Colon (tissue), 2 donors: ENCODE results near the gene HAND2.

Experiments used
- FAIRE-seq: peaks from 2 replicates; lab custom pipeline; 2012; peaks lifted over from hg19 to GRCh38; lab: Jason Lieb, UNC
- donor health status: control.
- donor health status: control.

The HAND2 gene

DNA sequence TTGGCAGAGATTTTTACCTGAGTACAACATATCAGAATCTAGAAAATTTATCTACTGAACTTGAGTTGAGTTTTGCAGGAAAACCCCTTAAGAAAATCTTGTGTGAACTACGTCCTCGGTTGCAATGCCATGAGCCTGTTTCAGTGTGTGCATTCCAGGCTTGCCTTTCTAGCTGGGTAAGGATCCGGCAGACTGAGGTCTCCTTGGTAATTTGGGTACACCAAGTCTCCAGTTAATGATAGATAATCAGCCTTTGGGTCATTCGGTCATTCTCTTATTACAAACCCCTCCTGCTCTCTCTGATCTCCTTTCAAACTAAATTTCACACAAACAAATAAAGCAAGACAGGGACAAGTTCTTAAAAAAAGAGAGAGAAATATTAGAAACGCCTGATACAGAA is 5.9 kb upstream of the HAND2 start:
- no peak for FAIRE-seq

DNA sequence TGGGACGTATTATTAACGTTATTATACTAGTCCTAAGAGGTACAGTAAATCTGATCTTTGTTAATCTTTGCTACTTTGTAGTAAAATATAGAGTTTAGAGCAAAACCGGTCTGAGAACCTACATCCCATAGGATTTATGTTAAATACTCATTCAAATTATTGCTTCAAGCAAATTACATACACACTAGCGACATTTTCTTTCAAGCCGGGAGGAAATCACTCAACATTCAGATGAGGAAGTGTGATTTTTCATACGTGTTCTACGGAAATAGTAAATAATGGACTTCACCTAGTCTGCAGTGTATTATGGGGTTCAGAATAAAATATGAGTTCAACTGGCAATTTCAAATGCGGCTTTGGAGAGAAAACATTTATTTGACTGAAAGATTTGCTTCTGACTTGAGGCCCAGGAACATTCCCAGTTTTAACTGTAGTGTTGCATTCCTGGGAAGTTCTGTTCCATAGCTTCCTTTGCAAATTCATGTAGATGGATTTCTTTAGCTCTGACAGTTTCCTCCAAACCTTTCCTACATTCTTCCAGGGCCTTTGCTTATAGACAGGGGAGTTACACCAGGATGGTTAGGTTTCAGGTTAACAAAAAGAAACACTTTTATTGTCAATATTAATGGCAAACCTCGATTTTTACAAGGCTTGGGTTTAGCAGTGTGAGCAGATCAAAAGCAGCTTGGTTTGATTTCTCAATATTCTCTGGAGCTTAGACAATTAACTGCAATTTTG is 5.3 kb upstream of the HAND2 start:
- no peak for FAIRE-seq

DNA sequence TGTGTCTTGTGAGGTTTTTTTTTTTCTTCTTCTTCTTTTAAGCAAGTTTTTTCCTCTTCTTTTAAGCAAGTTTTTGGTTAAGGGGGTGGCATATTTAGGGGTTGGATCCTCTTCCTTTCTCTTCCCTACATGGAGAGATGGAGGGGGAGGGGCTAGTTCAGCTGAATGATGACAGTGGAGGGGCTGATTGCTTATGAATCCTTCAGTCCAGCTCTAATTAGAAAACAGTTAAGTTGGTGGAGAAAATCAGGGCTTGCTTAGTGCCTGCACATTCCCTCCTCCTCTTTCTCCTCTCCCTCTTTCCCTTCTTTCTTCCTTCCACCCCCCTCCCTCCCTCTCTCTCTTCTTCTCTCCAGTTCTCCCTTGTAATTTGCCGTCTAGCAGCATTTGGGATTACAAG is 4.4 kb upstream of the HAND2 start:
- no peak for FAIRE-seq

DNA sequence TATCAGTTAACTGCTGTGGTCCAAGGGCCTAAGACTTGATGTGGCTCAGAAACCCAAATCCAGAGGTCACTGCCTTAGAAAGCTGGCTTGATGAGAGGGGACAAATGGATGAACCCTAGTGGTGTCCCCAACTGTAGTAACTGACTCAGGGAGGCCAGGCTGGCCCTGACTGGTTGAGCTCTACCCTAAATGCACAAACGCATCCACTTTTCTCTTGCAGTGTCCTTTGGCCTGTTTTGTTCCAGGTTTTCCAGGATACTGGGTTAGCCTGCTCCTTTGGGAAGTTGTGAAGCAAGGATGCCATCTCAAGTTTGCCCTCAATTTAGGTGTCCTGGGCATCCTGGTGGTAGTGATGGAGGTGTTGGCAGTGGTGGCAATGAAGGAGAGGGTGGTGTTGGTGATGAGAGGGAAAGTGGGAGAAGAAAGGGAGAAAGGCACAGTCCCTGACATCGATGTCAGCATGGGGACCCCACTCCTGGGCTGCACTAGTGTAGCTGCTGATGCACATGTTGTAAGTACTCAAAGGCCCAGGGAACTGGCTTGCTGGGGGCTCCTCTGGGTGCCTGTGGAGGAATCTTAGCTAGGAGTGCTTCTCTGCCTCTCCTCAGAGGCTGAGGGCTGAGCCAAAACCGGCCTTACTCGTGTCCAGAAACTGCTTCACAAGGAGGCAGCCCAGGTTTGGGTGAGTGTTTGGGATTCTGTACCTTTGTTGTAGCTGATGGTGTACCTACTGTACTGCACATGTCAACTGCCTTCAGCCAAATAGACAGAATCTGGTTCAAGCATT is 2.9 kb upstream of the HAND2 start:
- FAIRE-seq = no peak

DNA sequence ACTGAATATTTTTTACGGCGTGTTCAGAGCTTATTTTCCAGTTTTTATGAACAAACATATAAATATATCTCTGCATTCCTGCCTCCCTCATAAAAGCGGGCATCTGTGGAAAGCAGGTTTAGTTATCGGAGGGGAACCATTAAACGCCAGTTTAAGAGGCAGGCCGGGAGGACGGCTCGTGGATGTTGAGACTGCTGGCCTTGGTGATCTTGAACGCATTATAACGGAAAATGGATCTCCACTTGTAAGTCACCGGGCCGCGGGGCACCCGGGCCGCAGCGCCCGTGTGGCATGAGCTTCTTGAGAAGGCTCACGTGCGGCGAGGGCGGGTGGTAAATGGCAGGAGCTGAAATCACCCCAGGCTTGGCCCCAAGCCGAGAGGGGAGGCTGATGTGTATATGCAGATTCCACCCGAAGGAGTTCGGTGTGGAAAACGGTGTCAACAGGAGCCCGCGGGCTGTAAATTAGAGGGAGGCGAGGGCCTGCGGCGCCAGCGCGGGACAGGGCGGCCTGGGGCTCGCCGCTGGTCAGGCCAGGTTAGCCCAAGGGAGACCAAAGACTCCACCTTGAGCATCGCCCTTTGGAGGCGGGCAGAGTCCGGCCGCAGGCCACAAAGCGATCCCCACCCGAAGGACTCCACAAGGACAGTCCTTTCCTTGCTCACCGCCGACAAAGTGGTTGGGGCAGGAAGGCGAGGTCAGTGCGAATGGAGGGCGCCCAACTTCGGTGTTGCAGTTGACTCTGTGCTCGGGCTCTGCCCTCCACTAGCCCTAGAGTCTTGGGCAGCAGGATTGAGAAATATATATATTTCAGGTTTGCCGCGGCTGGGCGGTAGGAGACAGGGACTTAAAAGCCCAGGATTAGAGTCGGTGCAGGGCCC is 1.3 kb upstream of the HAND2 start:
- no peak for FAIRE-seq

DNA sequence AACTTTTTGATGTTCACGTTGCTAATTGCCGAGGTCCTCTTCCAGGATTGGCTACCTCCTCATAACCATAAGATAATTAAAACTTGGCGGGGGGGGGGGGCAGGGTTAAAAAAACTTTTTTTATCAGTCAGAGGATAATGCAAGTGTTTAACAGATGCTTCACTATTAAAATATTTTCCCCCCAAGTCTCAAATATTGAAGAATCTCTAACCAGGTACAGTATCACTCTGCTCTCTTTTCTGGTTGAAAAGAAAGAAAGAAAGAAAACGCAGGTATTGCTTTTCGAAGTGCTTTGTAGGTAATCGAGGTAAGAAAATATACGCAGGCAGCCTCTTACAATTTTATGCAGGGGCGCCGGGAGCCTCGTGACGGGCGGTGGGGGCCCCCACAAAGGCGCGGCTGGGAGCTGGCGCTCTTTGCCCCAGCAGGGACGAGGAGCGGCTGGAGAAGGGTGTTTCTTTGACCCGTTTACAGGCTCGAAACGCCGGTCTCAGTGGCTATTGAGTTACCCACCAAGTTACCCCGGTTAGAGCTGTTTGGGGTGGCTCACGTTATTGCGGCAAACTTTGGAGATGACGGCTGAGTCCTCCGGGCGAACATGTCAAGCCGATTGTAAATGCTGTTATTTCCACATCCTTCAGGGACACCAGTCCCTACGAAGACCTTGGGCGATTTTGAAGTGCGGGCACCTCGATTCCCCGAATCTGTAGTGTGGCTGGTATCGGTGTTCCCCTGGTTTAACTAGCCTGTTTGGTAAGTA is 477 bp upstream of the HAND2 start:
- FAIRE-seq = no peak

DNA sequence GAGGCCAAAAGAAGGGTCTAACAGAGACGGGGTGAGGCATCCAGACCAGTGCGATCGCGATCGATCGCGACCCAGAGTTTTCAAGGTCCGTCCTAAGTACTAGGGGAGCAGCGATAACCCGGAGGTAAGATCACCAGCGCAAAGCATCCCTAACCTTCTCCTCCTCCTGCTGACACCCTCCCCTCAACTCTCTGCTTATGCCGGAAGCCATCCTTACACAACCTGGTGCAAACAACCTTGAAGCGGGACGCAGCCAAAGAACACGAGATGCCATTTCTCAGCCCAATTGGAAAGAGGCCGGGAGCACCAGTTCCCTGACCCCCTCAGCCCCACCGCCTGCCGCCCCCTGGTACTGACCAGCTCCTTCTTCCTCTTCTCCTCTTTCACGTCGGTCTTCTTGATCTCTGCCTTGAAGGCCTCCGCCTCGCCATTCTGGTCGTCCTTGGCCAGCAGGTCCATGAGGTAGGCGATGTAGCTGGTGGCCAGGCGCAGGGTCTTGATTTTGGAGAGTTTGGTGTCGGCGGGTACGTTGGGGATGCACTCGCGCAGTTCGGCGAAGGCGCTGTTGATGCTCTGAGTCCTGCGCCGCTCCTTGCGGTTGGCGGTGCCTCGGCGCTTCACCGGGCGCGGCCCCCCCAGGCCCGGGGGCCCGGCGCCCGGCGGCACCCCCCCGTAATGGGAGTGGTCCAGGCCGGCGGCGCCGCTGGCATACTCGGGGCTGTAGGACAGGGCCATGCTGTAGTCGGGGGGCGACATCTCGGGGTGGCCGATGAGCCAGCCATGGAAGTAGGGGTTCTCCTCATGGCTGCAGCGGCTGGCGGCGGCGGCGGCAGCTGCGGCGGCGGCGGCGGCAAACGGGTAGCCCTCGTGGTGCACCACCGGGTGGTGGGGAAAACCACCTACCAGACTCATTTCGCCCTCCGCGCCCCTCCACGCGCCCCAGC is 1.4 kb downstream of the HAND2 start:
- FAIRE-seq = no peak

DNA sequence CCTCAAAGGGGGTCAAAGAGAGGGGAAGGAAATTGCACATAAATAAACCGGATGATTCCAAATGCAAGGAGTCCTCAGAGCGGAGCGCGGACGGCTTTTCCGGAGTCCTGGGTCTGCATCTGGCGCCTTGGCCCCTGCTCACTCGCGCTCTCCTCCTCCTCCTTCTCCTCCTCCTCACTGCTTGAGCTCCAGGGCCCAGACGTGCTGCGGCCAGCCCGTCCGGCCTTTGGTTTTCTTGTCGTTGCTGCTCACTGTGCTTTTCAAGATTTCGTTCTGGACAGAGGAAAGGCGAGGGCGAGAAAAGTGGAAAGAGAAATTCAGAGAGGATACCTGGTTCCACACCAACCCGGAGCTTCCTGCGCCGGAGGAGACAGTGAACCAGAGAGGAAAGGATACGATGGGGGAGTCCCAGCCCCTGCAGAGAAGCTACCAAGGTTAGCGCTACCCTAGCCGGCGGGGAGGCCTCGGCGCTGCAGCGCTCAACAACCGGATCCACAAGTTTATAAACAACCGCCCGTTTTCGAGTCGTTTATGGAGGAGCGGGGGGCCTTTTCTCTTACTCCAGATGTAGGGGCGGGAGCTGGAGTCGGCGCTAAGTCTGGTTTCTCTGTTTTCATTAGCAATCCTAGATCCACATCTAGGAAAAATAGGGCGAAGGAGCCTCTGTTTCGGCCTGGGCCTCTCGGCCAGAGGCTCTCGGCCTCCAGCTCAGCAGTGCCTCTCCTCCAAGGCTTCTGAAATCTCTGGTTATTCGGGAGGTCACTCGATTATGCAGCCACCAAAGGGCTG is 2.7 kb downstream of the HAND2 start:
- FAIRE-seq = no peak

DNA sequence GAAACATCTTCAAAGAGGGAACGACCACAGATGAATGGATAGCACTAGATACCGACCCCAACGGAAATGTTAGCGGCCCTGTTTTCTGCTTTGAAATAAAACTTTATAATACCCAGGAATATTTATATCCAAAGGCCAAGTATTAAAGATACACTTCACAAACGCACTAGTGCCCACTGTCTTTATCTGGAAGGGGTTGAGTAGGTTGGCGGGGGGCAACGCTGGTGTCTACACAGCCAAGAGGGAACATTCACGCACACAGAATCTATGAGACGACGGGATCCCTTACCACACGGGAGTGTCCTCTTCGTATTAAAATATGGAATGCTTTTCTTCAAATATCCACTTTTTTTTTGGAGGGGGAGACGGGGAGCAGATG is 3.3 kb downstream of the HAND2 start:
- no peak for FAIRE-seq

DNA sequence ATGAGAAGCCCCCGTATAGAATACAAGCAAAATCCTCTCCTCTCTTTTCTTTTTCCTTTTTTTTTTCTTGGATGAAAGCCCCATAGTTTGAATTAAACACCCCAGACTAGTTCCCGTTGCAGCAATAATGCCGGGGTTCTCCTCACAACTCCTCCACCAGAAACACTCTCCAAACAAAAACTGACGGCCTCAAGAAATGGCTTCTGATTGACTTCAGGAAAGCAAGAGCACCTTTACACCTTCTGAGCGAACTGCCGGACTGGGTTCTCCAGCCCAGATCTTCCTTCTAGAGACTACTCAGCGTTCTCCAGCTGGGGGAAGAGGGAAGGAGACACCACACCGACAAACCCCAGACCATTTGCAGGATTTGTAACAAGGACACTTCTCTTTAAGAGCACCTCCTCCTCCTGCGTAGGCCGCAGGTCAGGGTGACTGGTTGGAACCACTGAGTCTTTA is 4.0 kb downstream of the HAND2 start:
- FAIRE-seq = no peak

DNA sequence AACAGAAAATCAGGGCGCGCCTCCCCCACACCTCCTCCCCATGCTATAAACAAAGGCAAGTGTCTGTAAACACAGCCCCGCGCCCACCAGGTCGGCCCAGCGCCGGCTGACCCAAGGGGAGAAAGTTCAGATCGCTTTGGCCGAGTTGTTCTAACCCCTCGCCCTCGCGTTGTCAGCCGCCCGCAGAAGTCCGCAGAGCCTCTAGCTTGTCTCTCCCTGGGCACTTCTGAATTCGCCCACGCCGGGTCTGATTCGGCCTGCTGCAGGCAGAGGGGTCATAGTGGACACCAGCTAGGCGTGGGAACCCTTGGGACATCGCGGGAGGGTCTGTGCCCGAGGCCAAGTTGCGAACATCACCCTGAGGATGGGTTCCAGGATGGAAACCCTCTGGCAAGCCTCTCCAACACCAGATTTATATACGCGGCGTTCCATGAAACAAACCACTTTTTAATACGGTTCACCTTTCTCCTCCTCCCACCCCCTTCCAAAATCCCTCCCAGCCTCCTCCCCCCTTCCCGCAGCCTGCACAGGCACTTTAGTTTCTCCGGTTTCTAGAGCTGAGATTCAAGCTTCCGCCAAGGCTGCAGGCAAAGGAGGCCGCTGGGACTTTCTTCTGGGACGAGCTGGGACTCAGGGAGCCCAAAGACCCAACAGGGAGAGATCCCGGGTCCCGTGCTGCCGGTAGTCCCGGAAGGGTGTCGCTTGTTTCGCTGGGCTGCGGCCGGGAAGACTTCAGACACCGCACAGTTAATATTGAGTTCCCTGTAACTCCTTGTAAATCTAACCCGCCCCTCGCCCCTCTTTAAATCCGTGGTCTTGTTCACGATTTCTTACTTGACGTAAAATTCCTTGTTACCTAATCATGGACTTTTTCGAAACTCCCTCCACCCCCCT is 4.7 kb downstream of the HAND2 start:
- FAIRE-seq = no peak

DNA sequence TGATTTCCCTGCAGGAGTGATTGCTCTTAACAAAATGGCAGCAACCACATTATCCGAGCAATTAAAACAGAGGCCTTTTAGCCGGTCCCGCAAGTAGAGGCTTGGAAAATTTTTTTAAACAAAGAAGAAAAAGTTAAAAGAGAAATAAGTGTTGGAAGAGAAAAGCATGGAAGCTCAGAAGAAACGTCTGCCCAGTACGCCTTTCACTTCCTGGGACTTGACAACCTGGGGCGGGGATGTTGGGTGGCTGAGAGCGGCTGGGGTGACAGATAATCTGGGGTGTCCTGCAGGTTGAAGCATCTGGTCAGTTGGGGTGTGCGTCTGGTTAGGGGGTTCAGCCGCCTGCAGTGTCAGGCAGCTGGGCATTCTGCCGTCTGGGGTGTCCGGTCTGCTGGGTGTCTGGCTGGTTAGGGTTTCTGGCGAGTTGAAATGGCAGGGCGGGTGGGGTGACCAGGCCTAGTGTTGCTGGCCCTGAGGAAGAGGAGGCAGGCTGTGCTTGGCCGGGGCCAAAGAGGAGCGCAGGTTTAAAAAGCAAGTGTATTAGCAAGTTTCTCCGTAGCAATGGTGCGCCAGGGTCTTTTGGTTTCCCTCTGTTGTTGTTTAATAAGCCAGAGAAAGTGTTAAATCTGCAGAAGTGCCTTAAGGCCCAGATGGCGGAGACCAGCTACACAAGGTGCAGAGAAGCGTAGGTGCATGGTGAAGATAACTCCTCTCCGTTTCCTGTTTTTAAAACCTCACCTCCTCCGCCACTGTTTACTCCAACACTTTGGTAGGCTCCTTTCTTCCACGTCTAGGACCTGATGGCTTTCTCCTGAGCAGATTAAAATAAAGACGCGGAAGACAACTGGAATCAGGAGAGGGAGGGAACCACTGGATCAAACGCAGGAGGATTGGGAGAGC is 5.6 kb downstream of the HAND2 start:
- no peak for FAIRE-seq

DNA sequence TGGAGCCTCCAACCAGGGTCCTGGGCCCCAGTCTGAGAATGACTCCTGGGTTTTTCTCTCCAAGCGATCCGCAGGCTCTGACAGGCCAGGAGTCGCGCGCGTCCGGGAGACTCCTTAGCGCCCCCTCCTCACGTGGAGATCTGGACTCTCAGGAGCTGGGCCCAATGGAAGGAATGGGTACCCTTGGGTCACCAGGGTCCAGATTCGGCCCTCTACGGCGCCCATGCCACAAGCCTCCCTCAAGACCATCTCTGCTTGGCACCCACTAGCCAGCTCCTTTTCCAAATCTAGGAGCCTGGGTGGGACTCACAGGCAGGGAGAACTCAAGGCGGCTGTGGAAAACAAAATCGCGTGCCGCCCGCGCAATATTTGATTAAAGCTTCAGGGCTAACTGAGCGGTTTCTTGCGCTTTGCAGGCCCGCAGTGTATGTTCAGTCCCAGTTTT is 7.1 kb downstream of the HAND2 start:
- FAIRE-seq = no peak

DNA sequence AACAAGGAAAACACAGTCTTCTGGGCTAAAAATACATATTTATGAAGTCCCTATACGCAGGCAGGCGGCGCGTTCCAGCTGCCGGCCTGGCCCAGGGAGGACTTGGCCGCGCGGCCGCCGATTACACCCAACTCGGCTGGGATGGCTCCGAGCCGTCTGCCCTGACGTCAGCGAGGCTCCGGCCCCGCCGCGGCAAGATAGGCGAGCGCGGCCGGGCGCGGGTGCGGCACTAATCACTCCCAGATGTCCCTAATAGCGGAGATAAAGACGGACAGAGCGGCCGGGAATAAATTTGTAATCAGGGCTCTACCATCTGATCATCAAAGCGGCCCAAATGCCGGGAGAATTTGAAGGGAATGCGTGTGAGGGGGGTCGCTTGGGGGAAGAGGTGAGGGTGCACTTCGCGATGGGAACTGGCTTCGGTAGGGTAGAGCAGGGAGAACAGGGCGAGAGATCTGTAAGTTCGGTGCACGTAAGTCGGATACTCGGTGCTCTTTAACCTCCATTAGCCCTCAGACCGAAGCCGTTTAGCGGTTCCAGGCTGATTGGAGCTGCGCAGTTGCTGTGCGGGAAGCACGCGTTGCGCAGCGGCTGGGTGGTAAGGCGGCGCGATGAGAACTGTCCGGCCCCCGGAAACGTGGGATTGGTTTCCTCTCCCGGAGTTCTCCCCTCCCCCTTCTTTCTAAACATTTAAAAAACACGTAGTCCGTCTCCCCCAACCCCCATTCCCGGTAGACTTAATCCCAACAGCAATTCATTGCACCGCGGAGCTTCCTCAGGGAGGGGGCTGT is 7.7 kb downstream of the HAND2 start:
- no peak for FAIRE-seq

DNA sequence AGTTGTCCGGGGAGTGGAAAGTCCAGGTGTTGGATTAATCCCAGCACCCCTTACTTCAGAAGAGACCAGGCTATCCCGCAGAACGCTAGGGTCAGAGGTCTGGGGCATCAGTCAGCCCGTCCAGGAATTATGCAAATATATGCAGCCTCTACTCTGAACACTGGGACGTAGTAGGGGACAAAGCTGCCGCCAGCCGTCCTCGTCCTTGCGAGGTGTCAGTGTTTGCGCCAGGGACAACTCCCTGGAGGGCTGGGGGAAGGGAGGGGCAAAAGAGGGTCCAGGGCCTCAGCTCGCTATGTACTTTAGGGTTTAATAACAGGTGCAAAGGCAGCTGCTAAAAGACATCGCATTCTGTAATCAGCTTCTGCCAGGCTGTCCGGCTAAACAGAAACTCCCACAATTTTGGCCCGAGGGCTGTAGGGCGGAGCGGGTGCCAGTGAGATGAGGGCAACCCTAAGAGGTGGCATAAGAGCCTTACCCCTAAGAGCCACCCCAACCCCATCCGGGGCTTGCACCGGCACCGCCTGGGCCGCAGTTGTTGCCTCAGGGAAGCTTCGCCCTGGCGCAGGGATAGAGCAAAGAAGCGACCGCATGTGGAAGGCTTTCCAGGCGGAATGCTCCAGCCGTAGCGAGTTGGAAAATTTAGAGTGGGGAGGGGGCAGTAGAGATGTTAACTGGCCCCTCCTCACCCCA is 8.4 kb downstream of the HAND2 start:
- FAIRE-seq = no peak

DNA sequence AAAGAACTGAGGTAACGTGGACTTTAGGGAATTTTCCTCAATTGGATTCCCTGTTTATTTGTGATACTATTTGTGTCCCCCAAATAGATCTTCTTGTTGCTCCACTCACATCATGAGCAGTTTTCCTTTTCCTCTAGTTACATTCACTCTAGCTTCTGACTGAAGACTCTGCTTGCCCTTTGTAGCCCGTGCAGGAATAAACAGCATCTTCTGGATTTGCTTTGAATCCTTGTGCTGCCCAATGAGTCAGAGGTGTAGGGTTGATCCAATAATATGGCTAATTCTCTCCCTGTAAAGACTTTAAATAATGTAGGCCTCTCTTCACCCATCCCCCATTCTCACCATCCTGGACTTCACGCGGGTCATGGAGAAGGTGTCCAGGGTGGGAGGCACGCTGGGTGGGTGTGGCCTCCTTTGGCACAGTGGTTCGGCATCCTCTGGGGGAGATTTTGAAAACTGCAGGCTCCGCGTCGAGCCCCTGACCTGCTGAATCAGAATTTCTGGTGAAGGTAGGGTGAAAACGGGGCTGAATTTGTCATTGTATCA is 9.0 kb downstream of the HAND2 start:
- no peak for FAIRE-seq
